Measurements from ENCODE around the gene SERPINH1. TPM values are rescaled to one million over a fixed set of nuclear protein-coding genes. Genes with fewer than 3 reads are reported as not detected.

The SERPINH1 gene
- total RNA-seq, 2 experiments from 2014 or later = 19.3 to 20.6 TPM

DNA sequence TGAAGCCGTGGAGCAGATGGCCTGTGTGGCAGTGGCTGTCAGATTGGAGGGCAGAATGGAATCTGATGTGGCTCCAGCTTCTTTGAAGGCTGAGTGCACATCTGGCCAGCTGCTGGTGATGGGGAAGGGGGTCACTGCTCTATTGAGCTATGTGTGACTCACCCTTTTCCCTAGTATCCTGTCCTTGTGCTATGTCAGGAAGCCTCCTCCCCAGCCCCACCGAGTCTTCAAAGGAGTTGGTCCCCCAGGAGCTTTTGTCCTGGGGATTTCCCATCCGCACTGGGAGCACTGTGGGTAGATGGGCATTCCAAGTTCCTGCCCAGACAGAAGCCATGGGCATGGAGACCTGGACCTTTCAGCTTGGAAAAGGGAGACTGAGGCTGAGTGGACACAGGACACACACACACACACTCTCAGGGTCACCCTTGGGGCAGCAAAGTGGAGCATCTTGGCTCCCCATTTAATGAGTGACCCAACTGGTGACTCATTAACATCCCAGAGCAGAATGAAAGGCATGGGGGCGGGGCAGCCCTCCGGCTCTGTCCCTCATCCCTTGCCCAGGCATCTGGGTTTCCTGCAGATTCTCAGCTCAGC is 3.3 kb downstream of the SERPINH1 start:
- ChIA-PET POLR2A (interaction anchor here (0.5 kb wide), 1 partner anchor 31 kb away, joined by 3 read pairs; no protein-coding TSS in a partner anchor), CTCF (interaction anchor here (1.1 kb wide), 1 partner anchor 11 kb away, joined by 4 read pairs; no protein-coding TSS in a partner anchor)

- CTCF ChIA-PET = interaction anchor here (0.6 to 1.1 kb wide), 2 partner anchors 11 to 107 kb away, joined by 3 to 4 read pairs; no protein-coding TSS in a partner anchor
- POLR2A ChIA-PET = interaction anchor here (0.5 kb wide), 1 partner anchor 30 kb away, joined by 3 read pairs; no protein-coding TSS in a partner anchor
Observed at GRCh38 chr11:75565916-75566762, 4.1 kb downstream of the SERPINH1 start.

DNA sequence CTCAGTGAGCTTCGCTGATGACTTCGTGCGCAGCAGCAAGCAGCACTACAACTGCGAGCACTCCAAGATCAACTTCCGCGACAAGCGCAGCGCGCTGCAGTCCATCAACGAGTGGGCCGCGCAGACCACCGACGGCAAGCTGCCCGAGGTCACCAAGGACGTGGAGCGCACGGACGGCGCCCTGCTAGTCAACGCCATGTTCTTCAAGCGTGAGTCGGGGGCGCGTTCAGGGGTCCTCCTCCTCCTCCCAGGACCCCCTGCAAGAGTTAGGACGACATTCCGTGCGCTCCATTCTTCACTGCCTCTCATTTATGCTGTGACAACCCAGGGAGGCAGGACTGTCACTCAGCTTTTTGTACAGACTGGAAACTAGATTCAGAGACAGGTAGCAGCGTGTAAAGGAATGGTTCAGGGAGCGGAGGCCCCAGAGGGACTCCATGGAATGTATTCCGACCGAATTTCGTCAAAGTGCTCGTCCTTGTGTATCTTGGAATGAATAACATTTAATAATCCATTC is 4.8 kb downstream of the SERPINH1 start:
- ChIA-PET CTCF (interaction anchor here (0.9 kb wide), 1 partner anchor 179 kb away, joined by 3 read pairs; no protein-coding TSS in a partner anchor), POLR2A (no interaction called here)

DNA sequence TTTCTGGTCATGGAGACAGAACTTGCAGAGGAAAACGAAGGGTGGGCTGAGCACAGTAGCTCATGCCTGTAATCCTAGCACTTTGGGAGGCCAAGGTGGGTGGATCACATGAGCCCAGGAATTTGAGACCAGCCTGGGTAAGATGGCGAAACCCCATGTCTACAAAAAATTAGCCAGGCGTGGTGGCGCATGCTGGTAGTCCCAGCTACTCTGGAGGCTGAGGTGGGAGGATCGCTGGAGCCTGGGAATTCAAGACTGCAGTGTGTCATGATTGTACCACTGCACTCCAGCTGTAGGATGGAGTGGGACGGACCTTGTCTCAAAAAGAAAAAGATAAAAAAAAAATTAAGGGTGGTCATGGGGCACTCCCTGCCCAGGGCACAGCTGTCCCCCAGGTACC is 5.9 kb downstream of the SERPINH1 start:
- POLR2A ChIA-PET = no interaction called here
- CTCF ChIA-PET = no interaction called here

DNA sequence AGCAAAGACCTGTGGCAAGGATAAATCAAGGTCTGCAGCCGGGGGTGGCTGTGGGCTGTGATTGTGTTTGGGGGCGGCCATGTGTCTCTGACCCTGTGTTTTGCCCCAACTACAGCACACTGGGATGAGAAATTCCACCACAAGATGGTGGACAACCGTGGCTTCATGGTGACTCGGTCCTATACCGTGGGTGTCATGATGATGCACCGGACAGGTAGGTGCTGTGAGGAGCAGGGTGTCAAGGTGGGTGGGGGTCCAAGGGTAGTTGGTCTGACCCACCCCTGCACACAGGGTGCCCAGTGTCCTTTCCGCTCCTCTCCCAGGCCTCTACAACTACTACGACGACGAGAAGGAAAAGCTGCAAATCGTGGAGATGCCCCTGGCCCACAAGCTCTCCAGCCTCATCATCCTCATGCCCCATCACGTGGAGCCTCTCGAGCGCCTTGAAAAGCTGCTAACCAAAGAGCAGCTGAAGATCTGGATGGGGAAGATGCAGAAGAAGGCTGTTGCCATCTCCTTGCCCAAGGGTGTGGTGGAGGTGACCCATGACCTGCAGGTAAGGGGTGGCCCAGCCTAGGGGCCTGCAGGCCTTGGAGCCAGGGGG is 6.7 kb downstream of the SERPINH1 start:
- POLR2A ChIA-PET = no interaction called here
- CTCF ChIA-PET = interaction anchor here (0.9 to 1.7 kb wide), 2 partner anchors 10 to 15 kb away, joined by 3 read pairs; no protein-coding TSS in a partner anchor

GRCh38 chr11:75570559-75571139 is 8.6 kb downstream of the SERPINH1 start:
- CTCF ChIA-PET = interaction anchor here (1.7 kb wide), 1 partner anchor 8 kb away, joined by 3 read pairs; no protein-coding TSS in a partner anchor
- POLR2A ChIA-PET = no interaction called here

- ChIA-PET POLR2A (no interaction called here), CTCF (no interaction called here)
Observed at GRCh38 chr11:75571625-75572024, 9.6 kb downstream of the SERPINH1 start.

DNA sequence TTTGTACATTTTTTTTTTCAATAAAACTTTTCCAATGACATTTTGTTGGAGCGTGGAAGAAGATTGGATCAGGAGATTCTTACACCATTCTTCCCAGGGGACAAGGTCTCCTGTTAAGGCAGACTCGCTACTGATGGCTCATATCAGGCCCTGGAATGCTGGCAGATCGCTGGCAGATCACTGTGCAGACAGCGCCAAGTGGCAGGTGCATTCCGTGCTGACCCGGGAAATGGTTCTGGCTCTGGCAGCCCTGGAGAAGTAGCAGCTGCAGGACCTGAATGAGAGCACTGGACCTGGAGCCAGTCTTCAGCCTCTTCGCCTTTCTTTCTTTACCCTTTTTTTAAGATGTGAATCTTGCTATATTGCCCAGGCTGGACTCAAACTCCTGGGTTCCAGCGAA is 10.7 kb downstream of the SERPINH1 start:
- ChIA-PET POLR2A (interaction anchor here (0.7 kb wide), 1 partner anchor 1095 kb away, joined by 3 read pairs; no protein-coding TSS in a partner anchor), CTCF (interaction anchor here (0.8 kb wide), 2 partner anchors 11 to 26 kb away, joined by 3 read pairs; partner anchors contain the start of gene SERPINH1)

DNA sequence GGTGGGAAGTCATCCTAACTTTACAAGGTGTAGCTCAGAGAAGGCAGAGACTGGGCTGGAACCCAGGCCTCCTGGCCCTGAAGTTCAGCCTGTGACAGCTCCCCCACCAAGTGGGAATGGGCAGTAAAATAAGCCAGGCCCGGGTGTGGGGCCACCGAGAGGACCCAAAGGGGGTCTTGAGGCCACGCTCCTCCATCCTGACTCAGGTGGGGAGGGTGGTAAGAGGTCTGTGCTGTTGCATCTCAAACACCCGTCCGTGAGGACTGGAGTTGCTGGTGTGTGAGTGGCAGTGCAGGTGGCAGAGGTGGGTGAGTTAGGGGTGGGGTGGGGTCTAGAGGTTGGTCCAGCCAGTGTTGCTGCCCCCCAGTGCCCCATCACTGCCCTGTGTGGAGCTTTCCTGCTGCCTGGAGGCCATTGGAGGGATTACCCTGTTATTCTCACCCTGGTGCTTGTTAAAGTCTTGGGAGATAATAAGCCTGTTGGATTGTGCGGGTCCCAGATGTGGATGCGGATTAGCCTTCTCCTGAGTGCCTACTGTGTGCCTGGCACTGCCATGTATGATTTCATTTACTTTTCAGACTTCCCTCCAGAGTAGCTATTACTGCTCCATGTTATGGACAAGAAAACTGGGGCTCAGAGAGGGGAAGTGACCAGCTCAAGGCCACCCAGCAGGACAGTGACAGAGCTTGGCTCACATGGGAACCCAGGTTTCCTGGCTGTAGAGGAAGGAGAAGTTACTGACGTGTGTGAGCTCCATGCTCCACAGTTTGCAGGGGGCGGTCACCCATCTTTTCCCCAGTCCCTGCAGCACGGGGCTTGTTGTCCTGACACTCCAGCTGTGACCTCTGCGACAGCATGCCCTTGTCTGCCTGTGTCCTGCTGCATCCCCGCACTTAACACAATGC is 12.9 kb downstream of the SERPINH1 start:
- ChIA-PET POLR2A (no interaction called here), CTCF (interaction anchor here (1.2 kb wide), 1 partner anchor 27 kb away, joined by 3 read pairs; no protein-coding TSS in a partner anchor)

- ChIA-PET POLR2A (interaction anchor here (0.6 kb wide), 1 partner anchor 711 kb away, joined by 3 read pairs; no protein-coding TSS in a partner anchor), CTCF (interaction anchor here (1.2 to 1.4 kb wide), 3 partner anchors 10 to 28 kb away, joined by 3 to 10 read pairs (median 4); partner anchors contain the start of gene SERPINH1)
Observed at GRCh38 chr11:75576017-75576416, 14.0 kb downstream of the SERPINH1 start.

- POLR2A ChIA-PET = interaction anchor here (0.6 kb wide), 1 partner anchor 711 kb away, joined by 3 read pairs; no protein-coding TSS in a partner anchor
Observed at GRCh38 chr11:75576499-75576918, 14.5 kb downstream of the SERPINH1 start.

DNA sequence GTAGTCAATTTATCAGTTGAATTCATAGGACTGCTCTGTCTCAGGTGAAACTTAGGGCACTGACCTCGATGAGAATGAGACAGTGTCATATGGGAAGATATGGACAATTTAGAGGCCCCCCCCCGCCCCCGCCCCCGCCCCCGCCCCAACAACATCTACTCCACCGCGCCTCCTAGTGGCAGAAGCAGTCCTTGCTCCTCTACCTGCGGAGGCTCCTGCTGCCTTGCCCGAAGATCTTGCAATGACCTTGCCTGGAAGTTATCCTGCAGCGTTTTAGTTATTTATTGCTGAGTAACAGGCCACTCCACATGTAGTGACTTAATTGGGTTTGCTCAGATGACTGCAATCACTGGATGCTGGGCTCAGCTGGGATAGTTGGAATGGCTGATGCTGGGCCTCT is 15.2 kb downstream of the SERPINH1 start:
- POLR2A ChIA-PET = no interaction called here
- CTCF ChIA-PET = interaction anchor here (0.7 to 1.4 kb wide), 4 partner anchors 12 to 16 kb away, joined by 3 to 10 read pairs (median 4); partner anchors contain the start of gene SERPINH1

More at GRCh38 chr11:75576499-75576918, 14.5 kb downstream of the SERPINH1 start:
- CTCF ChIA-PET = interaction anchor here (1.2 to 1.4 kb wide), 3 partner anchors 11 to 28 kb away, joined by 3 to 10 read pairs (median 4); partner anchors contain the start of gene SERPINH1

GRCh38 chr11:75578977-75579376 is 16.9 kb downstream of the SERPINH1 start:
- ChIA-PET CTCF (no interaction called here), POLR2A (no interaction called here)

DNA sequence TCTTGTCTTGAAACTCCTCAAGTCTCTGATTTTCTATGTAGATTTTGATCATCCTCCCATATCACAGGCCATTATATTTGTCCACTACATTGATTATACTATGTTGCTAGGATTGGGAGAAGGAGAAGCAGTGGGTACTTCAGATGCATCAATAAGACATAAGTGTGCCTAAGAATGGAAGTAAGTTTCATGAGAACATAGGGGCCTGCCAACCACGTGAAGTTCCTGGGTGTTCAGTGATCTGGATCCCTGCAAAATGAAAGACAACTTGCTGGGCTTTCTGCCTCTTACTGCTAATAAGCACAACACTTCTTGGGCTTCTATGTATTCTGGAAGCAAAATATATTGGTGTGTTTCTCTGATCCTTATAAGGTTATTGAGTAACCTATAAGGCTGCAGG is 17.8 kb downstream of the SERPINH1 start:
- CTCF ChIA-PET = no interaction called here

GRCh38 chr11:75582506-75582894 is 20.4 kb downstream of the SERPINH1 start:
- ChIA-PET CTCF (no interaction called here), POLR2A (interaction anchor here (1.0 kb wide), 1 partner anchor 21 kb away, joined by 3 read pairs; no protein-coding TSS in a partner anchor)

More for the DNA sequence above, 17.8 kb downstream of the SERPINH1 start:
- POLR2A ChIA-PET = no interaction called here

GRCh38 chr11:75582895-75583717 is 21.1 kb downstream of the SERPINH1 start:
- CTCF ChIA-PET = no interaction called here

More at GRCh38 chr11:75582895-75583717, 21.1 kb downstream of the SERPINH1 start:
- POLR2A ChIA-PET = interaction anchor here (1.0 kb wide), 1 partner anchor 22 kb away, joined by 3 read pairs; no protein-coding TSS in a partner anchor

All from activated CD8-positive, alpha-beta memory T cell treated with anti-CD3 and anti-CD28 coated beads for 36 hours (primary cell).